GM23248 (cell line): ENCODE data around the gene DOK5. TPM values are rescaled to one million over a fixed set of nuclear protein-coding genes. Genes with fewer than 3 reads are reported as not detected.

ENCODE experiments used
- DNase-seq: peaks from one replicate; pipeline ENCODE4 v3.0.0-alpha.2; 2015
- H2AFZ ChIP-seq: fragments of 200-600 bp; sonication (generic); 2 replicates; pipeline ENCODE4 v1.6.1; 2016; ENCODE audit warnings: antibody characterized with exemption
- H3F3A ChIP-seq: fragments of 200-600 bp; sonication (generic); 2 replicates; pipeline ENCODE4 v1.6.1; 2016; ENCODE audit warnings: mild to moderate bottlenecking, antibody characterized with exemption, mixed run types; ENCODE audit not compliant: insufficient read depth
- H3K27ac ChIP-seq: fragments of 200-600 bp; sonication (generic); 2 replicates; pipeline ENCODE4 v1.5.1; 2016; ENCODE audit warnings: mild to moderate bottlenecking
- H3K27me3 ChIP-seq: fragments of 200-600 bp; sonication (generic); replicated peaks from 2 replicates; pipeline ENCODE4 v1.6.1; 2016; ENCODE audit warnings: mild to moderate bottlenecking; ENCODE audit not compliant: insufficient read depth
- H3K36me3 ChIP-seq: fragments of 200-600 bp; sonication (generic); 2 replicates; pipeline ENCODE4 v1.6.1; 2016; ENCODE audit warnings: low read depth, mild to moderate bottlenecking
- H3K4me1 ChIP-seq: fragments of 200-600 bp; sonication (generic); 2 replicates; pipeline ENCODE4 v1.6.1; 2016; ENCODE audit warnings: mild to moderate bottlenecking; ENCODE audit not compliant: insufficient read depth
- H3K4me2 ChIP-seq: fragments of 200-600 bp; sonication (generic); one replicate; pipeline ENCODE4 v1.6.1; 2016; ENCODE audit warnings: mild to moderate bottlenecking; ENCODE audit not compliant: unreplicated experiment
- H3K4me3 ChIP-seq: fragments of 200-600 bp; sonication (generic); 2 replicates; pipeline ENCODE4 v1.5.1; 2016; ENCODE audit warnings: mild to moderate bottlenecking
- H3K79me2 ChIP-seq: fragments of 200-600 bp; sonication (generic); 2 replicates; pipeline ENCODE4 v1.6.1; 2016; ENCODE audit warnings: mild to moderate bottlenecking; ENCODE audit not compliant: insufficient read depth
- H3K9ac ChIP-seq: fragments of 200-600 bp; sonication (generic); 2 replicates; pipeline ENCODE4 v1.6.1; 2016; ENCODE audit warnings: mild to moderate bottlenecking
- H3K9me2 ChIP-seq: fragments of 200-600 bp; sonication (generic); 2 replicates; pipeline ENCODE4 v1.6.1; 2016; ENCODE audit warnings: mixed run types, mild to moderate bottlenecking, moderate library complexity; ENCODE audit not compliant: insufficient read depth
- H3K9me3 ChIP-seq: fragments of 200-600 bp; sonication (generic); one replicate; pipeline ENCODE4 v1.6.1; 2017; ENCODE audit warnings: low read depth
- H4K20me1 ChIP-seq: fragments of 200-600 bp; sonication (generic); 2 replicates; pipeline ENCODE4 v1.6.0; 2016; ENCODE audit not compliant: insufficient read depth
- EZH2 ChIP-seq: fragments of 200-600 bp; sonication (generic); IDR thresholded peaks from 2 replicates; pipeline ENCODE4 v1.6.1; 2018; ENCODE audit warnings: antibody characterized with exemption, mild to moderate bottlenecking; ENCODE audit not compliant: insufficient read depth, poor library complexity, severe bottlenecking
- EZH2phosphoT487 ChIP-seq: fragments of 200-600 bp; sonication (generic); IDR thresholded peaks from 2 replicates; pipeline ENCODE4 v1.6.1; 2018; ENCODE audit warnings: antibody characterized with exemption, moderate library complexity, mild to moderate bottlenecking, low read depth; ENCODE audit not compliant: insufficient read depth
- WGBS, 2 experiments: methylation state at CpG; one replicate each; pipeline ENCODE4 v1.1.6; 2015 to 2017; ENCODE audit warnings: low lambda C conversion rate in 2 of 2, low coverage in 1 of 2; ENCODE audit errors: missing lambda C conversion rate in 2 of 2; 5-methylcytosine and 5-hydroxymethylcytosine counted together
- in situ Hi-C: fragments of 300-500 bp; cut with MboI; formaldehyde crosslinking; loops from 2 replicates; pipeline ENCODE4 v1.15.0; 2020
- polyA plus RNA-seq: library from polyadenylated mRNA; unstranded; fragments of >200 nt; fragmentation: Nextera tagmentation; extraction: Ambion mirVana; gene quantifications from 2 replicates; pipeline ENCODE4 v1.2.1, GENCODE V29; 2016
- total RNA-seq: library from RNA; depleted of rRNA; stranded (reverse); fragments of >200 nt; shearing (Covaris generic); gene quantifications from 2 replicates; pipeline ENCODE4 v1.2.3, GENCODE V29; 2014

The DOK5 gene
- total and polyA plus RNA-seq, 2 experiments from 2014 or later: 10.8 to 16.1 TPM

DNA sequence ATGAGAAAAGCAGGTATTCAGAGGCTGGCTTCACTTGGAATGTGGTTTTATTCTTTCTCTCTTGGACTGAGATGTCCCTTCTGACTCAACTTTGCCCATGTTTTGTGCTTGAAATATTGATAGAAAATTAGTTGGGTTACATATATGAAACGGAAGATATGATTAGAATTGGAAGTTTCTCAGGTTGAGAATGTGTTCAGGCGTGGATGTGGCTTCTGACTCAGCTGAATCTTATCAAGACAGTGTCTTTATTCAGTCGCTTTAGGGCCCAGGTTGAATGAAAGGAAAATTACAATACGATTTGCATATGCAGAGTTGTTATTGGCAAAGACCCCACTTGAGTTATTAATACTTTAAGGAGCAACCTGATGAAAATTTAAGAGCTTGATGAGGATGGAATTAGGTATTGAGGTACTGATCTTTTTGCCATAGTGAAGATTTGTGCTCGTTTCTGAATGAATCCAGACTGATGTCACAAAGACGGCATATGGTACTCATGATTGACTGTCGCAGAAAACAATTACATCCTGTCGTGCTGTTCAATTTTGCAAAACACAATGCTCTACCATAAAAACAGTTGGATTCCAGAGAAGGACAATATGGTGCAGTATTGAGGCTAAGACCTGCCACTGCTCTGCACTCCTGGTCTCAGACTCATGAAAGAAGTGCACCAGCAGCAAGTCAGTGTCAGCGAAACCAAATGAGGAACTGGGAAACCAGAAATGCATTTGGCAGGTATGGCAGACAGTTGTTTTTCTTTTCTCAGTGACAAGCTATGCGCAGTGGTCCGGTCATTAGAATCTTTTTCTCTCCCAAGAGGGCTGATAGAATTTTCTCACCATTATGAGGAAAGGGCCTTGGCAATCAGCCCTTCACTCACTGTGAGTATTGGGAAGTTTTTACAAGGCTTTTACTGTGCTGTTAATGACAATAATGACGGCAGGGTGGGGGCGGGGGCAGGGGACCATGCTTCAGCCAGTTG, 158.3 kb downstream of the DOK5 start:
- H3K27me3 ChIP-seq: no peaks in the 10 kb centered on the region
- no peak overlapping the region for H3K4me3 ChIP-seq
- H3K36me3 ChIP-seq: no peaks in the 10 kb centered on the region
- no peak overlapping the region for H2AFZ ChIP-seq
- no peaks in the 10 kb centered on the region for H3K9me2 ChIP-seq
- TF ChIP-seq EZH2 (no peak), EZH2phosphoT487 (no peak)
- no peak overlapping the region for H3K27ac ChIP-seq
- no peaks in the 10 kb centered on the region for H3K9me3 ChIP-seq
- H3F3A ChIP-seq: no peaks in the 10 kb centered on the region
- H3K9ac ChIP-seq: no peak overlapping the region
- H3K4me1 ChIP-seq: no peaks in the 10 kb centered on the region
- no peak for DNase-seq
- H3K79me2 ChIP-seq: no peaks in the 10 kb centered on the region
- H4K20me1 ChIP-seq: no peaks in the 10 kb centered on the region
- WGBS, 2 experiments: 83 to 85% methylated on average over 12 to 13 of the region's 13 CpGs
- in situ Hi-C loops: no loop called here
- H3K4me2 ChIP-seq: no peak overlapping the region

DNA sequence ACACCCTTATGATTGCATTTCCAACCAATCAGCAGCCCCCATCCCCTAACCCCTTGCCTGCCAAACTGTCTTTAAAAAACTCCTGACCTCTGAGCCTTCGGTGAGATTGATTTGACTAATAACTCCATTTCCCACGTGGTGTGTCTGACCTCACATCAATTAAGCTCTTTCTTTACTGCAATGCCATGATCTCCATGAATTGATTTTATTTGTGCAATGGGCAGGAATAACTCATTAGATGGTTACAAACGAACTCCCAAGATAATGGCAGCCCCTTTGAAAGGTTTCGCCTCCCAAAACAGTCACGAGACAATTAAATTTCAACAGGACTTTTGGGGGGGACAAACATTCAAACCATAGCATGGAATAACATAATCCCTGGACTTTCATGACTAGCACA, 161.2 kb downstream of the DOK5 start:
- Histone ChIP-seq H2AFZ (no peak overlapping the region), H3K9me3 (no peaks in the 10 kb centered on the region), H4K20me1 (no peaks in the 10 kb centered on the region), H3K79me2 (no peaks in the 10 kb centered on the region), H3K4me3 (no peak overlapping the region), H3K4me2 (no peak overlapping the region), H3K4me1 (no peaks in the 10 kb centered on the region), H3K9me2 (no peaks in the 10 kb centered on the region), H3K36me3 (no peaks in the 10 kb centered on the region), H3K27me3 (no peaks in the 10 kb centered on the region), H3F3A (no peaks in the 10 kb centered on the region), H3K27ac (no peak overlapping the region), H3K9ac (no peak overlapping the region)
- WGBS, 2 experiments: 63 to 71% methylated on average over 5 of the region's 5 CpGs
- DNase-seq: no peak
- TF ChIP-seq EZH2 (no peak), EZH2phosphoT487 (no peak)
- in situ Hi-C loops: no loop called here

DNA sequence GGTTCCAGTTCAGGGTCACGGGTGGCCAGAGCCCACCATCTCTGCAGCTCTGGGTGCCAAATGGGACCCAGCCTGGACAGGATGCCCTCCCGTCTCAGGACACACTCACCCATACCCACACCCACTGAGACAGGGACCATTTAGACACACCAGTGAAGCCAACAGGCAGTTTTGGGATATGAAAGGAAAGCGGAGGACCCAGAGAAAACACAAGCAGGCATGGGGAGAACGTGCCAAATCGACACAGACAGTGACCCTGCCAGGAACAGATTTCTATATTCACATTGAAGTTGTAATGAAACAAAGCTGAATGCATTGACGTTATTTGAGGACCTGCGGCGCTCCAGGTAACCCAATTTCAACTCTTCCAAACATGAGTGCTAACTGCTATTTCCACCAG, 164.5 kb downstream of the DOK5 start:
- no peak overlapping the region for H3K4me3 ChIP-seq
- no peaks in the 10 kb centered on the region for H3K27me3 ChIP-seq
- no peaks in the 10 kb centered on the region for H3K9me3 ChIP-seq
- in situ Hi-C loops: loop anchor here (10.0 kb wide), 2 partner anchors 165 to 525 kb away; partner anchors contain the start of gene DOK5
- no peaks in the 10 kb centered on the region for H3K36me3 ChIP-seq
- 94 to 98% methylated on average over 8 of the region's 8 CpGs for WGBS, 2 experiments
- no peaks in the 10 kb centered on the region for H3F3A ChIP-seq
- no peaks in the 10 kb centered on the region for H4K20me1 ChIP-seq
- DNase-seq: no peak
- H2AFZ ChIP-seq: no peak overlapping the region
- H3K9me2 ChIP-seq: no peaks in the 10 kb centered on the region
- no peak overlapping the region for H3K27ac ChIP-seq
- peaks cover 4% of the 10 kb centered on the region; the same call in 1 of the 2 replicates for H3K4me1 ChIP-seq
- H3K9ac ChIP-seq: no peak overlapping the region
- no peak for TF ChIP-seq EZH2
- H3K4me2 ChIP-seq: no peak overlapping the region
- H3K79me2 ChIP-seq: no peaks in the 10 kb centered on the region

DNA sequence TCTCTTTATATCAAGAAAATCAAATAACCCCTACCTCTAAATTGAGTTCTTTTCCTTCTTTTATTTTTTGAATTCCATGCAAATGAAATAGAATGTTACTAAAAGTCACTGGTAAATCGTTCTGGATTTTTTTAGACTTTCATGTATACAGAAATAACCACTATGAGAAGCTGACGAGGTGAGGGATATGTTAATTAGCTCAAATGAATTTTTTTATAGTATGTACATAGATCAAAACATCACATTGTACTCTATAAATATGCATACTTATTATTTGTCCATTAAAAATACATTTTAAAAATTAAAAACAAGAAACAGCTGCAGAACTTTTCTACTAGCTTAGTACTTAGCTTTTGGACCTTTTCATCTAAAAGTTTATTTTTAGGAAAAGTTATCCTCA, 165.4 kb downstream of the DOK5 start:
- no peak for DNase-seq
- no peaks in the 10 kb centered on the region for H3K9me3 ChIP-seq
- no peak overlapping the region for H3K9ac ChIP-seq
- H4K20me1 ChIP-seq: no peaks in the 10 kb centered on the region
- in situ Hi-C loops: loop anchor here (10.0 kb wide), 2 partner anchors 166 to 526 kb away; partner anchors contain the start of gene DOK5
- H3K36me3 ChIP-seq: no peaks in the 10 kb centered on the region
- TF ChIP-seq EZH2phosphoT487: no peak
- no peak for TF ChIP-seq EZH2
- WGBS, 2 experiments: 73 to 89% methylated on average over 2 of the region's 2 CpGs
- no peaks in the 10 kb centered on the region for H3F3A ChIP-seq
- no peak overlapping the region for H3K27ac ChIP-seq
- no peaks in the 10 kb centered on the region for H3K79me2 ChIP-seq
- H3K9me2 ChIP-seq: no peaks in the 10 kb centered on the region
- no peaks in the 10 kb centered on the region for H3K27me3 ChIP-seq
- H3K4me1 ChIP-seq: peaks cover 4% of the 10 kb centered on the region; the same call in 1 of the 2 replicates
- no peak overlapping the region for H3K4me2 ChIP-seq
- no peak overlapping the region for H3K4me3 ChIP-seq
- no peak overlapping the region for H2AFZ ChIP-seq
